HEK293 (cell line): ENCODE data around the gene PGA5.

Experiments
- CTCF ChIA-PET: fragments of 350-600 bp; formaldehyde crosslinking; extraction: SDS; loops from one replicate; lab custom pipeline; 2021; ENCODE audit warnings: antibody characterized with exemption; lab: Yijun Ruan, JAX
- POLR2A ChIA-PET: fragments of 300-600 bp; formaldehyde crosslinking; extraction: SDS; loops from one replicate; lab custom pipeline; 2020; ENCODE audit warnings: antibody characterized with exemption, inconsistent platforms; lab: Yijun Ruan, JAX
- H3K27ac ChIP-seq: fragments of 200-500 bp; sonication (Bioruptor generic); 2 replicates; pipeline ENCODE4 v1.5.1; 2014; ENCODE audit warnings: low read depth, low read length, control low read depth, inconsistent platforms; ENCODE audit errors: extremely low read depth
- H3K36me3 ChIP-seq, 2 experiments: fragments of 200-500 bp in 1 of 2; sonication (Bioruptor generic) in 1 of 2; 1 replicate in 1 of 2; 2 replicates in 1 of 2; pipeline ENCODE4 v1.5.1; 2014 to 2017; ENCODE audit warnings: inconsistent platforms in 2 of 2, low read length in 2 of 2; ENCODE audit not compliant: control insufficient read depth in 2 of 2, insufficient read depth in 1 of 2
- H3K4me1 ChIP-seq: fragments of 200-500 bp; sonication (Bioruptor generic); 2 replicates; pipeline ENCODE4 v1.5.1; 2014; ENCODE audit warnings: mild to moderate bottlenecking, low read length, inconsistent platforms; ENCODE audit not compliant: control insufficient read depth, insufficient read depth
- H3K4me3 ChIP-seq: 2 replicates; pipeline ENCODE4 v1.5.1; 2011; ENCODE audit warnings: low read depth, mild to moderate bottlenecking, control low read depth, low read length, moderate library complexity
- H3K9me3 ChIP-seq: fragments of 200-500 bp; sonication (Bioruptor generic); 2 replicates; pipeline ENCODE4 v1.5.1; 2014; ENCODE audit warnings: low read depth, low read length, inconsistent platforms; ENCODE audit not compliant: control insufficient read depth, insufficient read depth
- GLIS2 ChIP-seq: fragments of 450-650 bp; formaldehyde crosslinking; IDR thresholded peaks from 2 replicates; pipeline ENCODE4 v1.5.1; 2016; ENCODE audit warnings: missing biosample characterization, missing genetic modification characterization
- OSR2 ChIP-seq: fragments of 450-650 bp; formaldehyde crosslinking; IDR thresholded peaks from 2 replicates; pipeline ENCODE4 v1.5.1; 2016; ENCODE audit warnings: missing biosample characterization, missing genetic modification characterization
- ZBTB26 ChIP-seq: fragments of 450-650 bp; formaldehyde crosslinking; optimal IDR thresholded peaks from 2 replicates; pipeline ENCODE3; 2016; ENCODE audit warnings: missing biosample characterization, mild to moderate bottlenecking, missing genetic modification characterization
- ZBTB8A ChIP-seq: fragments of 450-650 bp; formaldehyde crosslinking; IDR thresholded peaks from 2 replicates; pipeline ENCODE4 v1.5.1; 2016; ENCODE audit warnings: missing biosample characterization, missing genetic modification characterization
- ZNF335 ChIP-seq: fragments of 450-650 bp; formaldehyde crosslinking; conservative IDR thresholded peaks from 2 replicates; pipeline ENCODE4 v1.5.1; 2016; ENCODE audit warnings: missing biosample characterization, missing genetic modification characterization
- ZNF423 ChIP-seq: fragments of 450-650 bp; formaldehyde crosslinking; IDR thresholded peaks from 2 replicates; pipeline ENCODE4 v1.5.1; 2016; ENCODE audit warnings: missing biosample characterization, missing genetic modification characterization
- ZNF48 ChIP-seq: fragments of 450-650 bp; formaldehyde crosslinking; IDR thresholded peaks from 2 replicates; pipeline ENCODE4 v1.5.1; 2016; ENCODE audit warnings: missing biosample characterization, missing genetic modification characterization
- ZNF513 ChIP-seq: fragments of 450-650 bp; IDR thresholded peaks from 2 replicates; pipeline ENCODE4 v1.5.1; 2018; ENCODE audit warnings: missing biosample characterization, missing genetic modification characterization
- ZNF600 ChIP-seq: fragments of 450-650 bp; formaldehyde crosslinking; IDR thresholded peaks from 2 replicates; pipeline ENCODE4 v1.5.1; 2016; ENCODE audit warnings: missing biosample characterization, missing genetic modification characterization
- ZNF658 ChIP-seq: fragments of 450-650 bp; formaldehyde crosslinking; IDR thresholded peaks from 2 replicates; pipeline ENCODE4; 2016; ENCODE audit warnings: missing biosample characterization, missing genetic modification characterization
- ZNF664 ChIP-seq: fragments of 450-650 bp; formaldehyde crosslinking; IDR thresholded peaks from 2 replicates; pipeline ENCODE4 v1.5.1; 2016; ENCODE audit warnings: missing biosample characterization, missing genetic modification characterization
- ZNF692 ChIP-seq: fragments of 450-650 bp; formaldehyde crosslinking; IDR thresholded peaks from 2 replicates; pipeline ENCODE4 v1.5.1; 2016; ENCODE audit warnings: missing biosample characterization, missing genetic modification characterization
- TF ChIP-seq, protein P1 (sequence below): fragments of 450-650 bp; formaldehyde crosslinking; IDR thresholded peaks from 2 replicates; pipeline ENCODE4 v1.5.1; 2016; ENCODE audit warnings: missing biosample characterization, missing genetic modification characterization
- TF ChIP-seq, protein P2 (sequence below): fragments of 450-650 bp; formaldehyde crosslinking; IDR thresholded peaks from 2 replicates; pipeline ENCODE4 v1.5.1; 2017; ENCODE audit warnings: missing biosample characterization, missing genetic modification characterization

The PGA5 gene

GRCh38 chr11:61294717-61295595, 54.0 kb downstream of the PGA5 start, which contains the start of gene VWCE (continued):
- TF ChIP-seq, protein P1, sequence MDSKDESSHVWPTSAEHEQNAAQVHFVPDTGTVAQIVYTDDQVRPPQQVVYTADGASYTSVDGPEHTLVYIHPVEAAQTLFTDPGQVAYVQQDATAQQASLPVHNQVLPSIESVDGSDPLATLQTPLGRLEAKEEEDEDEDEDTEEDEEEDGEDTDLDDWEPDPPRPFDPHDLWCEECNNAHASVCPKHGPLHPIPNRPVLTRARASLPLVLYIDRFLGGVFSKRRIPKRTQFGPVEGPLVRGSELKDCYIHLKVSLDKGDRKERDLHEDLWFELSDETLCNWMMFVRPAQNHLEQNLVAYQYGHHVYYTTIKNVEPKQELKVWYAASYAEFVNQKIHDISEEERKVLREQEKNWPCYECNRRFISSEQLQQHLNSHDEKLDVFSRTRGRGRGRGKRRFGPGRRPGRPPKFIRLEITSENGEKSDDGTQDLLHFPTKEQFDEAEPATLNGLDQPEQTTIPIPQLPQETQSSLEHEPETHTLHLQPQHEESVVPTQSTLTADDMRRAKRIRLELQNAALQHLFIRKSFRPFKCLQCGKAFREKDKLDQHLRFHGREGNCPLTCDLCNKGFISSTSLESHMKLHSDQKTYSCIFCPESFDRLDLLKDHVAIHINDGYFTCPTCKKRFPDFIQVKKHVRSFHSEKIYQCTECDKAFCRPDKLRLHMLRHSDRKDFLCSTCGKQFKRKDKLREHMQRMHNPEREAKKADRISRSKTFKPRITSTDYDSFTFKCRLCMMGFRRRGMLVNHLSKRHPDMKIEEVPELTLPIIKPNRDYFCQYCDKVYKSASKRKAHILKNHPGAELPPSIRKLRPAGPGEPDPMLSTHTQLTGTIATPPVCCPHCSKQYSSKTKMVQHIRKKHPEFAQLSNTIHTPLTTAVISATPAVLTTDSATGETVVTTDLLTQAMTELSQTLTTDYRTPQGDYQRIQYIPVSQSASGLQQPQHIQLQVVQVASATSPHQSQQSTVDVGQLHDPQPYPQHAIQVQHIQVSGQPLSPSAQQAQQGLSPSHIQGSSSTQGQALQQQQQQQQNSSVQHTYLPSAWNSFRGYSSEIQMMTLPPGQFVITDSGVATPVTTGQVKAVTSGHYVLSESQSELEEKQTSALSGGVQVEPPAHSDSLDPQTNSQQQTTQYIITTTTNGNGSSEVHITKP = peak; percentile 60
- peak; percentile 62 for TF ChIP-seq ZNF335 (tag by site-specific recombination)
- TF ChIP-seq GLIS2 (tag by site-specific recombination) = no peak
- TF ChIP-seq OSR2 (tag by site-specific recombination) = peak; percentile 76
- peak; percentile 77 for TF ChIP-seq ZBTB8A (tag by site-specific recombination)
- no peak for TF ChIP-seq ZNF692
- TF ChIP-seq ZBTB26 (tag by site-specific recombination) = peak; percentile 53

GRCh38 chr11:61295596-61295926, 54.6 kb downstream of the PGA5 start:
- Histone ChIP-seq H3K9me3 (no peaks in the 10 kb centered on the region), H3K4me3 (no peak overlapping the region), H3K36me3 (peaks cover 0 to 38% of the 10 kb centered on the region in 2 experiments; a peak in 1 of 3 replicates), H3K27ac (no peak overlapping the region), H3K4me1 (no peaks in the 10 kb centered on the region; the same call in 1 of the 2 replicates)
- TF ChIP-seq ZNF658 (tag by site-specific recombination) = no peak
- TF ChIP-seq ZNF423 = no peak
- TF ChIP-seq ZNF48 (tag by site-specific recombination) = no peak
- no peak for TF ChIP-seq ZNF513 (tag by site-specific recombination)
- POLR2A ChIA-PET = no interaction called here
- CTCF ChIA-PET = no interaction called here

DNA sequence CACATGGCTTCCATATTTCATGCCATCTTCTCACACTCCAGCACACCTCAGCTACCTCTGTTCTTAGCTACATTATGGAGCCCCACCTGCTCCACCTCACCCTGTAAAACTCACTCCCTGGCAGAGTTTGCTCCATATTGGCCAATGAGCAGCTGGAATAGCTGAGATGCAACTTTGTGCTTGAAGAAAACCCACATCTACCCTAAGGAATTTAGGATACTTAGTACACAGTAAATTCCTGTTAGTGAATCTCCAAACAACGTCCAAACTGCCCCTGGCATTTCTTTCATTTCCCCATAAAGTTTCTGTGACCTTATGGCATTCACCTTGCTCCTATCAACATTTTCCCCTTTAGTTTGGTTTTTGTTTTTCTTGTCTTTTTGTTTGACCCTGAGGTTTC, 56.4 kb downstream of the PGA5 start:
- H3K9me3 ChIP-seq = no peaks in the 10 kb centered on the region
- H3K4me3 ChIP-seq = no peak overlapping the region
- TF ChIP-seq, protein P2, sequence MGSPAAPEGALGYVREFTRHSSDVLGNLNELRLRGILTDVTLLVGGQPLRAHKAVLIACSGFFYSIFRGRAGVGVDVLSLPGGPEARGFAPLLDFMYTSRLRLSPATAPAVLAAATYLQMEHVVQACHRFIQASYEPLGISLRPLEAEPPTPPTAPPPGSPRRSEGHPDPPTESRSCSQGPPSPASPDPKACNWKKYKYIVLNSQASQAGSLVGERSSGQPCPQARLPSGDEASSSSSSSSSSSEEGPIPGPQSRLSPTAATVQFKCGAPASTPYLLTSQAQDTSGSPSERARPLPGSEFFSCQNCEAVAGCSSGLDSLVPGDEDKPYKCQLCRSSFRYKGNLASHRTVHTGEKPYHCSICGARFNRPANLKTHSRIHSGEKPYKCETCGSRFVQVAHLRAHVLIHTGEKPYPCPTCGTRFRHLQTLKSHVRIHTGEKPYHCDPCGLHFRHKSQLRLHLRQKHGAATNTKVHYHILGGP (tag by site-specific recombination) = no peak
- peak; percentile 8; the same call in 1 of the 2 replicates for TF ChIP-seq ZNF664
- peak; percentile 13; the same call in 1 of the 2 replicates for TF ChIP-seq ZNF600 (tag by site-specific recombination)
- peaks cover 5 to 56% of the 10 kb centered on the region in 2 experiments; a peak in 2 of 3 replicates for H3K36me3 ChIP-seq
- POLR2A ChIA-PET = interaction anchor here (0.9 kb wide), 1 partner anchor 39 kb away, joined by 3 read pairs; no protein-coding TSS in a partner anchor
- no peaks in the 10 kb centered on the region; the same call in 1 of the 2 replicates for H3K4me1 ChIP-seq
- H3K27ac ChIP-seq = peak overlapping the region; percentile 25; the same call in 1 of the 2 replicates
- CTCF ChIA-PET = interaction anchor here (0.7 to 0.9 kb wide), 2 partner anchors 9 to 37 kb away, joined by 3 read pairs; no protein-coding TSS in a partner anchor
